Measurements from ENCODE around the gene OBSCN. TPM values are rescaled to one million over a fixed set of nuclear protein-coding genes. Genes with fewer than 3 reads are reported as not detected.

OBSCN gene
- total RNA-seq, 1 donor from 2014 or later: 74.1 TPM

GRCh38 chr1:228321435-228321834 is 113.6 kb downstream of the OBSCN start:
- DNase-seq (ENCODE audit: low read depth): no peak

GRCh38 chr1:228321895-228322294 is 114.1 kb downstream of the OBSCN start:
- no peak for DNase-seq (ENCODE audit: low read depth)

GRCh38 chr1:228323401-228323800 is 115.6 kb downstream of the OBSCN start:
- no peak for DNase-seq (ENCODE audit: low read depth)

GRCh38 chr1:228325267-228325666 is 117.4 kb downstream of the OBSCN start:
- DNase-seq (ENCODE audit: low read depth): no peak

- no peak for DNase-seq (ENCODE audit: low read depth)
Measured at GRCh38 chr1:228329887-228330286, 122.0 kb downstream of the OBSCN start.

GRCh38 chr1:228332797-228333738 is 125.2 kb downstream of the OBSCN start:
- no peak for DNase-seq (ENCODE audit: low read depth)

GRCh38 chr1:228333739-228334115 is 125.9 kb downstream of the OBSCN start:
- no peak for DNase-seq (ENCODE audit: low read depth)

GRCh38 chr1:228334226-228334935 is 126.5 kb downstream of the OBSCN start:
- no peak for DNase-seq (ENCODE audit: low read depth)

GRCh38 chr1:228334954-228335353 is 127.1 kb downstream of the OBSCN start:
- no peak for DNase-seq (ENCODE audit: low read depth)

GRCh38 chr1:228335406-228336307 is 127.8 kb downstream of the OBSCN start:
- no peak for DNase-seq (ENCODE audit: low read depth)

GRCh38 chr1:228336308-228337030 is 128.6 kb downstream of the OBSCN start:
- DNase-seq (ENCODE audit: low read depth): no peak

- no peak for DNase-seq (ENCODE audit: low read depth)
Measured at GRCh38 chr1:228337031-228337564, 129.3 kb downstream of the OBSCN start.

- no peak for DNase-seq (ENCODE audit: low read depth)
Measured at GRCh38 chr1:228337711-228338520, 130.1 kb downstream of the OBSCN start.

GRCh38 chr1:228338521-228339051 is 130.7 kb downstream of the OBSCN start:
- DNase-seq (ENCODE audit: low read depth): no peak

- DNase-seq (ENCODE audit: low read depth): no peak
Measured at GRCh38 chr1:228339059-228339704, 131.3 kb downstream of the OBSCN start.

- no peak for DNase-seq (ENCODE audit: low read depth)
Measured at GRCh38 chr1:228339766-228340685, 132.2 kb downstream of the OBSCN start.

GRCh38 chr1:228340686-228341449 is 133.0 kb downstream of the OBSCN start:
- DNase-seq (ENCODE audit: low read depth): no peak

Measured in renal cortical epithelial cell (primary cell).